Measurements from ENCODE around the gene HOXB8.
A peak's percentile ranks its signal among the peaks of the same experiment; 100 is the strongest.

HOXB8 gene

GRCh38 chr17:48637323-48638260, 22.5 kb upstream of the HOXB8 start:
- DNase-seq, result no peak

- DNase-seq, result peak in 4 of 58 donors; percentile 0 to 13 (median 8)
Observed at GRCh38 chr17:48636177-48637018, 21.3 kb upstream of the HOXB8 start.

GRCh38 chr17:48634493-48635208, 19.6 kb upstream of the HOXB8 start:
- no peak for DNase-seq

- no peak for DNase-seq
Observed at GRCh38 chr17:48633266-48633677, 18.2 kb upstream of the HOXB8 start.

GRCh38 chr17:48632579-48633265, 17.6 kb upstream of the HOXB8 start:
- no peak for DNase-seq

- no peak for DNase-seq
Observed at GRCh38 chr17:48631693-48632578, 16.8 kb upstream of the HOXB8 start.

GRCh38 chr17:48630925-48631692, 16.0 kb upstream of the HOXB8 start:
- DNase-seq, result no peak

GRCh38 chr17:48630009-48630924, 15.2 kb upstream of the HOXB8 start:
- no peak for DNase-seq

GRCh38 chr17:48629411-48629759, 14.3 kb upstream of the HOXB8 start:
- no peak for DNase-seq

GRCh38 chr17:48628649-48629410, 13.7 kb upstream of the HOXB8 start:
- DNase-seq, result no peak

GRCh38 chr17:48627623-48628521, 12.8 kb upstream of the HOXB8 start:
- DNase-seq, result no peak

- no peak for DNase-seq
Observed at GRCh38 chr17:48627118-48627597, 12.1 kb upstream of the HOXB8 start.

- DNase-seq, result no peak
Observed at GRCh38 chr17:48626245-48627117, 11.4 kb upstream of the HOXB8 start, which contains the start of gene HOXB9. TSS of gene HOXB9 (minus strand) at chr17:48626358. CDS start at chr17:48626269, 89 bp downstream.

GRCh38 chr17:48625495-48626244, 10.6 kb upstream of the HOXB8 start:
- no peak for DNase-seq

Data from anterior cingulate cortex (tissue), 58 donors.